GM12878 (cell line): ENCODE measurements around the gene VARS2. TPM values are rescaled to one million over a fixed set of nuclear protein-coding genes. Genes with fewer than 3 reads are reported as not detected.

ENCODE experiments used
- ATAC-seq: fragments of 200-7000 bp; cut with Tn5 transposase; 3 replicates; pipeline ENCODE4 v1.9.1; 2020; ENCODE audit warnings: mild to moderate bottlenecking, moderate library complexity
- BruUV-seq: library from RNA; stranded (reverse); fragments of 400-500 nt; replicated peaks from 2 replicates; lab custom pipeline; 2021; lab: Mats Ljungman, UMichigan
- CTCF ChIA-PET: fragments of 300-600 bp; sonication (Branson Sonifier 250); formaldehyde crosslinking; extraction: SDS; loops from one replicate; lab custom pipeline; 2021; ENCODE audit warnings: inconsistent platforms; lab: Yijun Ruan, JAX
- POLR2A ChIA-PET: fragments of 350-600 bp; formaldehyde crosslinking; extraction: SDS; loops from one replicate; lab custom pipeline; 2021; ENCODE audit warnings: inconsistent platforms; lab: Charles Lee
- RAD21 ChIA-PET: fragments of 300-600 bp; sonication (Branson Sonifier 250); formaldehyde crosslinking; loops from one replicate; lab custom pipeline; 2023; ENCODE audit warnings: antibody characterized with exemption; ENCODE audit not compliant: unreplicated experiment; lab: Charles Lee
- SMC1A ChIA-PET: fragments of 300-600 bp; sonication (Branson Sonifier 250); formaldehyde crosslinking; loops from one replicate; lab custom pipeline; 2023; ENCODE audit not compliant: unreplicated experiment, uncharacterized antibody; lab: Charles Lee
- DNase-seq: peaks from one replicate; pipeline ENCODE4 v3.0.0-alpha.2; 2011; ENCODE audit warnings: low read depth, low spot score
- FAIRE-seq: peaks from 3 replicates; lab custom pipeline; 2011; peaks lifted over from hg19 to GRCh38; lab: Jason Lieb, UNC
- H2AFZ ChIP-seq: 2 replicates; pipeline ENCODE4 v1.6.0; 2011; ENCODE audit warnings: low read depth, low read length, control low read depth; ENCODE audit not compliant: control insufficient read depth
- H3K27ac ChIP-seq: 2 replicates; pipeline ENCODE4 v1.5.1; 2011; ENCODE audit warnings: control low read depth; ENCODE audit not compliant: control insufficient read depth, insufficient read depth
- H3K27me3 ChIP-seq, 2 experiments: replicated peaks in 1 of 2; 2 replicates each; pipeline versions ENCODE4 v1.6.0 to v1.6.1; 2011; ENCODE audit warnings: low read length in 1 of 2; ENCODE audit not compliant: control insufficient read depth in 2 of 2, insufficient read depth in 2 of 2
- H3K36me3 ChIP-seq, 2 experiments: 2 replicates each; pipeline ENCODE4 v1.5.1; 2011; ENCODE audit warnings: low read length in 1 of 2; ENCODE audit not compliant: control insufficient read depth in 2 of 2, insufficient read depth in 2 of 2
- H3K4me1 ChIP-seq: 2 replicates; pipeline ENCODE4 v1.6.1; 2011; ENCODE audit warnings: mild to moderate bottlenecking, low read length, moderate library complexity, mixed read lengths; ENCODE audit not compliant: control insufficient read depth, insufficient read depth
- H3K4me2 ChIP-seq: 2 replicates; pipeline ENCODE4 v1.6.0; 2011; ENCODE audit warnings: control low read depth; ENCODE audit not compliant: control insufficient read depth, insufficient read depth
- H3K4me3 ChIP-seq: fragments of 200-600 bp; sonication (generic); 2 replicates; pipeline ENCODE4 v1.5.1; 2016
- H3K79me2 ChIP-seq: 2 replicates; pipeline ENCODE4 v1.6.0; 2011; ENCODE audit warnings: low read length; ENCODE audit not compliant: control insufficient read depth, insufficient read depth
- H3K9ac ChIP-seq: 2 replicates; pipeline ENCODE4 v1.8.0; 2011; ENCODE audit warnings: low read length, control low read depth, mixed read lengths; ENCODE audit not compliant: control insufficient read depth, insufficient read depth
- H3K9me3 ChIP-seq: replicated peaks from 3 replicates; pipeline ENCODE4 v1.5.1; 2011; ENCODE audit warnings: mild to moderate bottlenecking, low read length; ENCODE audit not compliant: control insufficient read depth, insufficient read depth
- H4K20me1 ChIP-seq: 2 replicates; pipeline ENCODE4 v1.6.0; 2011; ENCODE audit not compliant: control insufficient read depth, insufficient read depth
- EGR1 ChIP-seq, 2 experiments: IDR thresholded peaks; 1 replicate in 1 of 2; 2 replicates in 1 of 2; pipeline ENCODE4 v1.6.1; 2011 to 2012; ENCODE audit warnings: low read depth in 2 of 2, low read length in 2 of 2, borderline replicate concordance in 1 of 2, mild to moderate bottlenecking in 1 of 2, moderate library complexity in 1 of 2
- EP300 ChIP-seq, 2 experiments: fragments of 150-350 bp in 1 of 2; IDR thresholded peaks; 2 replicates each; pipeline ENCODE4 v1.6.1; 2011 to 2012; ENCODE audit warnings: low read depth in 2 of 2, low read length in 2 of 2, borderline replicate concordance in 1 of 2, improper control_type of control experiment in 1 of 2, inconsistent platforms in 1 of 2; ENCODE audit not compliant: control insufficient read depth in 1 of 2
- GABPA ChIP-seq: IDR thresholded peaks from 2 replicates; pipeline ENCODE4 v1.6.1; 2014; ENCODE audit warnings: antibody characterized with exemption, low read depth, mild to moderate bottlenecking, inconsistent platforms
- GATAD2B ChIP-seq: fragments of 450-650 bp; conservative IDR thresholded peaks from 2 replicates; pipeline ENCODE4 v1.6.1; 2017; ENCODE audit warnings: low read depth, mild to moderate bottlenecking, moderate library complexity
- IRF4 ChIP-seq: IDR thresholded peaks from 2 replicates; pipeline ENCODE4 v1.6.1; 2011; ENCODE audit warnings: low read depth, low read length
- NR2F1 ChIP-seq: fragments of 450-650 bp; conservative IDR thresholded peaks from 2 replicates; pipeline ENCODE4 v1.6.1; 2017; ENCODE audit warnings: mild to moderate bottlenecking
- POLR2AphosphoS5 ChIP-seq: IDR thresholded peaks from 2 replicates; pipeline ENCODE4 v1.6.1; 2011; ENCODE audit warnings: mild to moderate bottlenecking, low read length, inconsistent platforms
- SMC3 ChIP-seq: IDR thresholded peaks from 2 replicates; pipeline ENCODE4 v1.6.1; 2011; ENCODE audit warnings: low read length, improper control_type of control experiment, borderline replicate concordance
- TAF1 ChIP-seq: IDR thresholded peaks from 2 replicates; pipeline ENCODE4 v1.6.1; 2011; ENCODE audit warnings: mild to moderate bottlenecking, low read depth, low read length, borderline replicate concordance
- YY1 ChIP-seq: IDR thresholded peaks from 2 replicates; pipeline ENCODE4 v1.6.1; 2011; ENCODE audit warnings: low read depth, mild to moderate bottlenecking, low read length
- WGBS: methylation state at CpG from one replicate; pipeline ENCODE4 v1.1.6; 2016; ENCODE audit warnings: low lambda C conversion rate; ENCODE audit not compliant: insufficient replicate concordance, insufficient coverage; ENCODE audit errors: missing lambda C conversion rate; 5-methylcytosine and 5-hydroxymethylcytosine counted together
- in situ Hi-C: fragments of 300-500 bp; cut with MboI; formaldehyde crosslinking; loops from 9 replicates; pipeline ENCODE4 v1.14.3; 2018; ENCODE audit warnings: mixed read lengths
- intact Hi-C: fragments of 100-400 bp; cut with micrococcal nuclease; formaldehyde crosslinking; loops from one replicate; pipeline ENCODE4 v1.14.2; 2022; ENCODE audit not compliant: unreplicated experiment
- polyA plus RNA-seq, 11 experiments: library from polyadenylated mRNA; depleted of rRNA in 4 of 11; unstranded in 6 of 11; stranded (reverse) in 5 of 11; fragments of >200 nt; fragmentation: Nextera tagmentation in 4 of 11; fragmentation: Illumina TruSeq in 1 of 11; extraction: Ambion mirVana in 4 of 11; extraction: Trizol in 1 of 11; gene quantifications; 1 replicate in 1 of 11; 2 replicates in 10 of 11; pipeline versions ENCODE4 v1.2.1 to v1.2.3, GENCODE V29; 2011 to 2016; ENCODE audit warnings: inconsistent platforms in 2 of 11, missing spikeins in 2 of 11, low read depth in 1 of 11
- total RNA-seq, 4 experiments: library from RNA; depleted of rRNA in 3 of 4; stranded (reverse); fragments of >200 nt in 3 of 4; fragmentation: Illumina TruSeq in 1 of 4; extraction: Trizol in 1 of 4; gene quantifications; 2 replicates each; pipeline versions ENCODE4 v1.2.1 to v1.2.3, GENCODE V29; 2013 to 2021
- TF ChIP-seq, protein P1 (sequence below): fragments of 450-650 bp; IDR thresholded peaks from 2 replicates; pipeline ENCODE4 v1.6.1; 2016; ENCODE audit warnings: mild to moderate bottlenecking, moderate library complexity, borderline replicate concordance

The VARS2 gene
- total and polyA plus RNA-seq, 10 of the 15 experiments (the other 5 are each of a cell fraction or from before 2014, with no cell fraction given), result 3.8 to 70.7 (median 49.1) TPM

GRCh38 chr6:30954631-30955366 is 40.8 kb downstream of the VARS2 start (continued):
- TF ChIP-seq IRF4, result no peak
- TF ChIP-seq, all 136 proteins: peak for 0

DNA sequence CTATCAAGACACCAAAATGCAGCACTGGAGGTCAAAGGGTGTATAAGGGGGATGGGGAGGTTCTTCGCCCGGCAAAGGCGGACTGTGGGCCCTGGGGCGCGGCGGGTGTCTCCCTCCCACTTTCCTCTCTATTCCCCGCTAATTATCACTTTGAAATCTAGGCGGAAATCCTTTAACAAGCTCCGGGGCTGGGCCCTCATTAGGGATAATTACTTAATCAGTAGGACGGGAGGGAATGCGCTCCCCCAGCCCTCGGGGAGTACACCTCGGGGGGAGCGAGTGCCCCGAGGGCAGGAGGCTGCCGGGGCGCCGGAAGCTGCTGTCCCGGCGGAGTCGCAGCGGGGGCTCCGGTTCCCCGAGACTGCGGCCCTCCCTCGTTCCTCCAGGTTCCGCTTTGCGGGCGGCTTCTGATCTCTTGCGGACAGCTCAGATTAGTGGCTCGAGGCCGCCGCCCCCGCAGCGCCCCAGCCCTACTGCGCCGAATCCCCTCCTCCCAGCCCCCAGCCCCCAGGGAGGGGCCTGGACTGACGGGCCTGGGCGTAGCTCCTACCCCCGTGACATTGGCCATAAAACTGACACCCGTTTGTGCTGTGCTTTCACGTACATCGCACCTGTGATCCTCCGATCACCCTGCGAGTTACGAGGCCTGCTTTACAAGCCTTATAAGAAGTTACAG is 41.5 kb downstream of the VARS2 start:
- under 1% methylated on average over 46 of the region's 46 CpGs for WGBS
- intact Hi-C loops, result no loop called here
- DNase-seq (peak; percentile 15), FAIRE-seq (no peak), ATAC-seq (peak; percentile 94)
- Histone ChIP-seq H3K9ac (peak overlapping the region; percentile 68), H3K4me3 (peak overlapping the region; percentile 54; the same call in 1 of the 2 replicates), H3K27ac (no peak overlapping the region), H3K27me3 (no peaks in the 10 kb centered on the region; a peak in 1 of 4 replicates), H3K36me3 (no peaks in the 10 kb centered on the region), H4K20me1 (no peaks in the 10 kb centered on the region), H3K4me1 (peaks cover 21% of the 10 kb centered on the region), H2AFZ (peak overlapping the region; percentile 90), H3K79me2 (no peaks in the 10 kb centered on the region), H3K9me3 (peaks cover 2% of the 10 kb centered on the region; the same call in 2 of the 3 replicates), H3K4me2 (peak overlapping the region; percentile 91)
- in situ Hi-C loops, result no loop called here
- ChIA-PET CTCF (interaction anchor here (0.7 to 2.8 kb wide), 8 partner anchors 37 to 866 kb away, joined by 3 to 9 read pairs (median 3); partner anchors contain the start of gene VARS2), SMC1A (interaction anchor here (1.1 to 1.4 kb wide), 2 partner anchors 40 to 106 kb away, joined by 3 to 6 read pairs; no protein-coding TSS in a partner anchor), RAD21 (interaction anchor here (0.6 to 1.4 kb wide), 8 partner anchors 27 to 844 kb away, joined by 3 to 4 read pairs (median 3); no protein-coding TSS in a partner anchor), POLR2A (interaction anchor here (0.6 to 1.0 kb wide), 7 partner anchors 9 to 1301 kb away, joined by 3 to 6 read pairs (median 3); partner anchors contain the start of gene VARS2)
- BruUV-seq, result no TSS peak
- TF ChIP-seq SMC3, result no peak
- TF ChIP-seq POLR2AphosphoS5, result peak; percentile 60; the same call in 1 of the 2 replicates
- TF ChIP-seq, protein P1, sequence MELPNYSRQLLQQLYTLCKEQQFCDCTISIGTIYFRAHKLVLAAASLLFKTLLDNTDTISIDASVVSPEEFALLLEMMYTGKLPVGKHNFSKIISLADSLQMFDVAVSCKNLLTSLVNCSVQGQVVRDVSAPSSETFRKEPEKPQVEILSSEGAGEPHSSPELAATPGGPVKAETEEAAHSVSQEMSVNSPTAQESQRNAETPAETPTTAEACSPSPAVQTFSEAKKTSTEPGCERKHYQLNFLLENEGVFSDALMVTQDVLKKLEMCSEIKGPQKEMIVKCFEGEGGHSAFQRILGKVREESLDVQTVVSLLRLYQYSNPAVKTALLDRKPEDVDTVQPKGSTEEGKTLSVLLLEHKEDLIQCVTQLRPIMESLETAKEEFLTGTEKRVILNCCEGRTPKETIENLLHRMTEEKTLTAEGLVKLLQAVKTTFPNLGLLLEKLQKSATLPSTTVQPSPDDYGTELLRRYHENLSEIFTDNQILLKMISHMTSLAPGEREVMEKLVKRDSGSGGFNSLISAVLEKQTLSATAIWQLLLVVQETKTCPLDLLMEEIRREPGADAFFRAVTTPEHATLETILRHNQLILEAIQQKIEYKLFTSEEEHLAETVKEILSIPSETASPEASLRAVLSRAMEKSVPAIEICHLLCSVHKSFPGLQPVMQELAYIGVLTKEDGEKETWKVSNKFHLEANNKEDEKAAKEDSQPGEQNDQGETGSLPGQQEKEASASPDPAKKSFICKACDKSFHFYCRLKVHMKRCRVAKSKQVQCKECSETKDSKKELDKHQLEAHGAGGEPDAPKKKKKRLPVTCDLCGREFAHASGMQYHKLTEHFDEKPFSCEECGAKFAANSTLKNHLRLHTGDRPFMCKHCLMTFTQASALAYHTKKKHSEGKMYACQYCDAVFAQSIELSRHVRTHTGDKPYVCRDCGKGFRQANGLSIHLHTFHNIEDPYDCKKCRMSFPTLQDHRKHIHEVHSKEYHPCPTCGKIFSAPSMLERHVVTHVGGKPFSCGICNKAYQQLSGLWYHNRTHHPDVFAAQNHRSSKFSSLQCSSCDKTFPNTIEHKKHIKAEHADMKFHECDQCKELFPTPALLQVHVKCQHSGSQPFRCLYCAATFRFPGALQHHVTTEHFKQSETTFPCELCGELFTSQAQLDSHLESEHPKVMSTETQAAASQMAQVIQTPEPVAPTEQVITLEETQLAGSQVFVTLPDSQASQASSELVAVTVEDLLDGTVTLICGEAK, result peak; percentile 90
- TF ChIP-seq EGR1 (IDR thresholded peaks at IDR 0.05; ENCODE audit: borderline replicate concordance in 1 of 2, low read depth in 2 of 2, low read length in 2 of 2), result peak in 1 of 2 experiments; percentile 95; a peak in 2 of 3 replicates
- peak; percentile 65 for TF ChIP-seq GATAD2B
- TF ChIP-seq NR2F1, result peak; percentile 59
- peak; percentile 90 for TF ChIP-seq GABPA
- peak; percentile 99 for TF ChIP-seq TAF1
- peak; percentile 71 for TF ChIP-seq YY1
- peak in 1 of 2 experiments; percentile 31; a peak in 1 of 4 replicates for TF ChIP-seq EP300 (IDR thresholded peaks at IDR 0.05; ENCODE audit: borderline replicate concordance in 1 of 2, control insufficient read depth in 1 of 2, low read depth in 2 of 2, low read length in 2 of 2)
